Activated naive CD4-positive, alpha-beta T cell treated with anti-CD3 and anti-CD28 coated beads, Interleukin-2, amount 50 U/mL, for 24 hours (primary cell): Measurements from ENCODE around the gene HOXA6.

Source experiments
- H3K27ac Mint-ChIP-seq: one replicate; pipeline ENCODE4 v1.8.0; 2021; ENCODE audit warnings: mild to moderate bottlenecking, mixed read lengths
- H3K27me3 Mint-ChIP-seq: one replicate; pipeline ENCODE4 v1.8.0; 2021; ENCODE audit warnings: mixed read lengths
- H3K36me3 Mint-ChIP-seq: one replicate; pipeline ENCODE4 v1.8.0; 2021; ENCODE audit warnings: mixed read lengths
- H3K4me1 Mint-ChIP-seq: one replicate; pipeline ENCODE4 v1.8.0; 2021; ENCODE audit warnings: mixed read lengths
- H3K4me3 Mint-ChIP-seq: one replicate; pipeline ENCODE4 v1.8.0; 2021; ENCODE audit warnings: mild to moderate bottlenecking, mixed read lengths
- H3K9me3 Mint-ChIP-seq: one replicate; pipeline ENCODE4 v1.8.0; 2021; ENCODE audit warnings: mixed read lengths

Gene HOXA6

DNA sequence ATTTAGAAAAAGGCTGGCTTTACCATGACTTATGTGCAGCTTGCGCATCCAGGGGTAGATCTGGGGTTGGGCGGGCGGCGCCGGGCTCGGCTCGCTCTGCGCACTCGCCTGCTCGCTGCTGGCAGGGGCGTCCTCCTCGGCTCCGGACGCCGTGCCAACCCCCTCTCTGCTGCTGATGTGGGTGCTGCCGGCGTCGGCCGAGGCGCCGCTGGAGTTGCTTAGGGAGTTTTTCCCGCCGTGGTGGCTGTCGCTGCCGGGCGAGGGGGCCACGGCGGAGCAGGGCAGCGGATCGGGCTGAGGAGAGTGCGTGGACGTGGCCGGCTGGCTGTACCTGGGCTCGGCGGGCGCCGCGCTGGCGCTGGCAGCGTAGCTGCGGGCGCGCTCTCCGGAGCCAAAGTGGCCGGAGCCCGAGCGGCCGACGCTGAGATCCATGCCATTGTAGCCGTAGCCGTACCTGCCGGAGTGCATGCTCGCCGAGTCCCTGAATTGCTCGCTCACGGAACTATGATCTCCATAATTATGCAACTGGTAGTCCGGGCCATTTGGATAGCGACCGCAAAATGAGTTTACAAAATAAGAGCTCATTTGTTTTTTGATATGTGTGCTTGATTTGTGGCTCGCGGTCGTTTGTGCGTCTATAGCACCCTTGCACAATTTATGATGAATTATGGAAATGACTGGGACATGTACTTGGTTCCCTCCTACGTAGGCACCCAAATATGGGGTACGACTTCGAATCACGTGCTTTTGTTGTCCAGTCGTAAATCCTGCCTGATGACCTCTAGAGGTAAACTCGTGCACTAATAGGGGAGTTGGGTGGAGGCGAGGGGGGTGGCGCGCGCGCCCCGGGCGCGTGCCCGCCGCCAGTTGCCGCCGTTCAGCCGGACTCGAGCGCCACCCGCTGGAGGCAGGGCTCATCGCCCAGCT is 4.3 kb downstream of the HOXA6 start, which contains the start of gene HOXA5:
TSS of gene HOXA5 (minus strand) at position 659 of the 927 bp plus-strand sequence. CDS start at position 585, 74 bp downstream.
- Mint-ChIP-seq H3K4me3 (peak within 1 kb of the TSS; percentile 47), H3K36me3 (no peaks in the 10 kb centered on the region), H3K27ac (no peak within 1 kb of the TSS), H3K27me3 (peaks cover 39% of the 10 kb centered on the region), H3K9me3 (no peaks in the 10 kb centered on the region), H3K4me1 (peaks cover 4% of the 10 kb centered on the region)

DNA sequence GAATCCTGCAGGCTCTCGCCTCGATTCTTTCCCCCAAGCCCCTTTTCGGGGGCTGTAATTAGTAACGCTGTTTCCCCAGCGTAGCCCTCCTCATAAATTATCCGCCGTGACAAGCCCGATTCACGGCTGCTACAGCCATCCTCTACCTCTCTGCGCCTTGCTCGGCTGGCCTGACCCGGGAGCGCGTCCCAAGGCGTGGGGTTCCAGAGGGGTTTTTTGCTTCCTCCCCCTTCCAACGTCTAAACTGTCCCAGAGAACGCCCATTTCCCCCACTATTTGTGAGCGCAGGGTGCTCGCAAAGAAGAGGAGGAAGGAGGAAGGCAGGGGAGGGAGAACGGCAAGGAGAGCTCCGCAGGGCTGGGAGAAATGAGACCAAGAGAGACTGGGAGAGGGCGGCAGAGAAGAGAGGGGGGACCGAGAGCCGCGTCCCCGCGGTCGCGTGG is 5.0 kb downstream of the HOXA6 start:
- H3K9me3 Mint-ChIP-seq: no peaks in the 10 kb centered on the region
- H3K4me3 Mint-ChIP-seq: peak overlapping the region; percentile 47
- no peaks in the 10 kb centered on the region for H3K36me3 Mint-ChIP-seq
- no peaks in the 10 kb centered on the region for H3K4me1 Mint-ChIP-seq
- H3K27me3 Mint-ChIP-seq: peaks cover 42% of the 10 kb centered on the region
- H3K27ac Mint-ChIP-seq: no peak overlapping the region

DNA sequence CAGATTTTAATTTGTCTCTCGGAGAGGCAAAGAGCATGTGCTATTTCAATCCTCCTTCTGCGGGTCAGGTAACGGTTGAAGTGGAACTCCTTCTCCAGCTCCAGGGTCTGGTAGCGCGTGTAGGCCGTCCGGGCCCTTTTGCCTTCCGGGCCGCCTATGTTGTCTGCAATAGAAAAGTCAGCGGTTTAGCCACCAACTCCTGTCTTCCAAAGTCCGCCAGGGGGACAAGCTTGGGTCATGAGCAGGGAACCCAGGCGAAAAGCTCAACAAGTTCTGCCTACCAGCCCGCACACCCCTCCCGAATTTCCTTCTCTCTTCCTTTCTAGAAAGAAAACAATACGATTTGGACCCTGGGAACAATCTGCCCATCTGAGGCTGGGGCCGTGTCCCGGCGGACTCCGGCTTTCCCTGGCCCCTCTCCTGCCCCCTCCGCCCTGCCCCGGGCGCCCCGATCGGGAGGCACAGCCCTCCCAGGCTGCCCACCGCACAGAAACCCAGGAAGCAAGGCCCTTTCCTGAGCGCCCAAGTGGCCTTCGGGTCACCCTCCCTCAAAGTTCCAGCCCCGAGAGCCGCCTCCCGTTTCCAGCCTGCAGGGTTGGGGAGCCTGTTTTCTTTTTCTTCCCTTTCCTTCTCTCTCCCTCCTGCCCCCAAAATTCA is 5.5 kb downstream of the HOXA6 start:
- no peaks in the 10 kb centered on the region for H3K9me3 Mint-ChIP-seq
- no peak overlapping the region for H3K4me3 Mint-ChIP-seq
- no peaks in the 10 kb centered on the region for H3K36me3 Mint-ChIP-seq
- H3K4me1 Mint-ChIP-seq: no peaks in the 10 kb centered on the region
- H3K27ac Mint-ChIP-seq: no peak overlapping the region
- peaks cover 43% of the 10 kb centered on the region for H3K27me3 Mint-ChIP-seq

DNA sequence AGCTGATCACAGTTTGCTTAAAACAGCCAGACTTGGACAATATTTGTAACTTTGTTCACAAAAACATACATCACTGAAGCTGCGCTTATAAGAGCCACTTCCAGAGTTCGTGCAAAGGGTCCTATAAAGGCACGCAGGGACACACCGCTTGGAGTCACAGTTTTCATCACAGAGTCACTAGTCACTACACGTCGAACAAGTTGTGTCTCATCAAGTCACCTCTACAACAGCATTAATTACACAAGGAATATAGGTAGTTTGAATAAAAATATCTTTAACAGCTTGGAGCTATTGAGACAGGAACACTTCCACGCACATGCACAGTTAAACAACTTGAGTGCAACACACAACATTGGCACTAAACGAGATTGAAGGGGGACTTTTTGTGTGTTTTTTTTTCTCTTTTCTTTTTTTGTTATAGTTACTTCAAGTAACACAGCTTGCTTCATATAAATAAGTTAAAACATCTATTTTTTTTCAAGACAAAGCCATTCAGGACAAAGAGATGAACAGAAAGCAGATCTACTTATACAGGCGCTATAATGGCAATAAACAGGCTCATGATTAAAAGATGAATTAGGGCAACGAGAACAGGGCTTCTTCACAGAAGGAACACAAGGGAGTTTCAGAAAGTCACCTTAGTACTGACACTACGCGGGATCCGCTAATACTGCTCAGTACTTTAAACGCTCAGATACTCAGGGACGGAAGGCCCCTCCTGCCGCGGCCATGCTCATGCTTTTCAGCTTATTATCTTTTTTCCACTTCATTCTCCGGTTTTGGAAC is 6.2 kb downstream of the HOXA6 start:
- peaks cover 38% of the 10 kb centered on the region for H3K27me3 Mint-ChIP-seq
- no peaks in the 10 kb centered on the region for H3K4me1 Mint-ChIP-seq
- no peaks in the 10 kb centered on the region for H3K36me3 Mint-ChIP-seq
- H3K4me3 Mint-ChIP-seq: no peak overlapping the region
- no peaks in the 10 kb centered on the region for H3K9me3 Mint-ChIP-seq
- no peak overlapping the region for H3K27ac Mint-ChIP-seq

DNA sequence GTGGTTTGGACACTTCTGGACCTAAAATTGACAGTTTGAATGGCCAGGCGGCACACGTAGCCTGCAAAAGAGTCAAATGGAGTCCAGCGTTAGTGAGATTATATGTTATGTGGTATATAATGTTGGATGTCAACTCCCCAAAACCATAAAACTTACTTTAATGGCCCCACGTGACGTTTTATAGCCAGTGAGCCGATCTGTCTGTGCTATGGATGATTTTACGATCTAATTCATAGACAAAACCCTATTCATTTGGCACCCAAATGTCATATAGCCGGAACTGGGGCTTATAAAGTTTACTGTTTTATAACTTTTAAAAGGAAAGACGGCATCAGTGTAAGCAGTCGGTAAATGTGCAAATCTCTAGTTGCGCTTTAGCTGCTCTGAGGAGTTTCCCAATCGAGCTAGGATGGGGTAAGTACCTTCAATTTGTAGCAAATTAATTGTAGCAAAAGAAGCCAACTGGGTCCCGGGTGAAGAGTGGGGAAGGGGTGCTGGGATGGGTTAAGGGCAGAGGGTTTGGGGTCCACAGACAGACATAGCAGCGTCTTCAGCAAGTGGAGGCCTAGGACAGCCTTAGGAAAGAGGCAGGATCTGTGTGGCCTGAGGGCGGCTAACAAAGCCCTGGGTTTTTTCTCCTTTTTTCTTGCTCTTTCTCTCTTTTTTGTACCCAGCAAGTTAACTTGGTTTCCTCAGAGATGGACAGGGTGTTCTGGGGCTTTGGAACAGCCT is 7.3 kb downstream of the HOXA6 start:
- Mint-ChIP-seq H3K36me3 (no peaks in the 10 kb centered on the region), H3K9me3 (no peaks in the 10 kb centered on the region), H3K27me3 (peaks cover 38% of the 10 kb centered on the region), H3K27ac (no peak overlapping the region), H3K4me3 (no peak overlapping the region), H3K4me1 (no peaks in the 10 kb centered on the region)

DNA sequence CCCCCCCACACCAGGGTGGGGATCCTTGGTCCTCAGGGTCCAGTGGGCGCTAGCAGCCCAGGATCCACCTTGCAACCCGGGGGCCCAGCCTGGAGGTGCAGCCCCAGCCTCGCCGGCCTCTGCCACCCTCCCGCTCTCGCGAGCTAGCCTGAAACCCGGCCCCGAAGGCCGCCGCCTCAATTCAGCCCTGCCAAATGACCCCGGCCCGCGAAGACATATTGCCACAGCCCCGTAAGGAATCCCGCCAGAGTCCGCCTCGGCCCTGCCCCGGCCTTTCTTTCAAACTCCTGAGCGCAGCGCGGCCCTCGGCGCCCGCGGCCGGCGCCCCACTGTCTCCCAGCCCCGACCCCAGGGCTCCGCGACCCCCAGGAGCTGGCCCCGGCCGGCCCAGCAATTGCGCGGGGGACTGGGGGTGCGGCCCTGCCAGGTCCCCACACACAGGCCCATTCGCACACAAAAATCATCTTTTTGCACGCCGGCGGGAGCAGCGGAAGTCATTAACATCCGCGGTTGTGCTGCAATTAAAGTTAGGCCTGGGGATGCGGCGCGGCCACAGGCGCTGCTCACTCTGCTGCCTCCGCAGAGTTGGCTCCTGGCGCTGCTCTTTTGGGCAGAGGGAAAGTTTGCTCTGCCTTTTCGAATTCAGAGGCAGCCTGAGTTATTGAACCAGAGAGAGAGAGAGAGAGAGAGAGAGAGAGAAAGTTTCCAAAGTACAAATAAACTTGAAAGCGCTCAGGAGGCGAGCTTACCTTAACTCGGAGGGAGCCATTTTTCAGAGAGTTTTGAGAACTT is 8.0 kb downstream of the HOXA6 start:
- H3K4me1 Mint-ChIP-seq: peaks cover 3% of the 10 kb centered on the region
- H3K36me3 Mint-ChIP-seq: no peaks in the 10 kb centered on the region
- peaks cover 38% of the 10 kb centered on the region for H3K27me3 Mint-ChIP-seq
- no peaks in the 10 kb centered on the region for H3K9me3 Mint-ChIP-seq
- H3K27ac Mint-ChIP-seq: no peak overlapping the region
- H3K4me3 Mint-ChIP-seq: no peak overlapping the region

DNA sequence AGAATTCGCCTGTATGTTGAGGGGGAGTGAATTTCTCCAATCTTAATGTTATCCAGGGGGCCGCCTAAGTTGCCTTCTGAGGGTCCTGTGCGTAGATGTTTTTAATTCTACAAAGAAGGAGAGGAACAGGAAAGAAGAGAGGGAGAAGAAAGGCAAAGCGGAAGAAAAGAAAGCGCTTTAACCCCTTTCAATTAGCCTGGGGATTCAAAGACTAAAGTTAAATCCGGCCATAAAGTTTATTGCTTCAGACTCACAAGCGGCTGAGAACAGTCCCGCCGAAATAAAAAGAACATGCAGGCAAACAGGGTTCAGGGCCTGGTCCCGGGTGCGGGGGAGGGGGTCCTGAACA is 8.6 kb downstream of the HOXA6 start:
- Mint-ChIP-seq H3K27me3 (peaks cover 40% of the 10 kb centered on the region), H3K36me3 (no peaks in the 10 kb centered on the region), H3K9me3 (no peaks in the 10 kb centered on the region), H3K27ac (no peak overlapping the region), H3K4me3 (no peak overlapping the region), H3K4me1 (peaks cover 9% of the 10 kb centered on the region)

DNA sequence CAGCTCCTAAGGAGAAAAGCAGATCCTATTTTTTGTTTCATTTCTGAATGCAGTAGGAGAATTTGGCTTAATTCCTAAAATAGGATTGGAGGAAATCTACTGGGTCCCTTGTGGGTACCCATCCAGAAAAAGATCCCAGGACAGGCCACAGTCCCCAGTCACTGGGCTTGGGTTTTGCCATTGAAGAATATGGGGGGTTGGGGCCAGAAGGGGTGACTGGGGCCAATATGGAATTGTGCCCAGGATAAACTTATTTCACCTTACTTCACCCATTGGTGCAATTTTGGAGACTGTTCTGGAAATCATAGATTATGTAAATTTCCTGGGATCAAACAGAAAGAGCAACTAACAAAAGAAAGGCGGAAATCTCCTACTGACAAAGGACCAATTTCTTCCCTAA is 9.1 kb downstream of the HOXA6 start:
- Mint-ChIP-seq H3K4me1 (peaks cover 11% of the 10 kb centered on the region), H3K27ac (no peak overlapping the region), H3K4me3 (no peak overlapping the region), H3K27me3 (peaks cover 44% of the 10 kb centered on the region), H3K36me3 (no peaks in the 10 kb centered on the region), H3K9me3 (no peaks in the 10 kb centered on the region)

DNA sequence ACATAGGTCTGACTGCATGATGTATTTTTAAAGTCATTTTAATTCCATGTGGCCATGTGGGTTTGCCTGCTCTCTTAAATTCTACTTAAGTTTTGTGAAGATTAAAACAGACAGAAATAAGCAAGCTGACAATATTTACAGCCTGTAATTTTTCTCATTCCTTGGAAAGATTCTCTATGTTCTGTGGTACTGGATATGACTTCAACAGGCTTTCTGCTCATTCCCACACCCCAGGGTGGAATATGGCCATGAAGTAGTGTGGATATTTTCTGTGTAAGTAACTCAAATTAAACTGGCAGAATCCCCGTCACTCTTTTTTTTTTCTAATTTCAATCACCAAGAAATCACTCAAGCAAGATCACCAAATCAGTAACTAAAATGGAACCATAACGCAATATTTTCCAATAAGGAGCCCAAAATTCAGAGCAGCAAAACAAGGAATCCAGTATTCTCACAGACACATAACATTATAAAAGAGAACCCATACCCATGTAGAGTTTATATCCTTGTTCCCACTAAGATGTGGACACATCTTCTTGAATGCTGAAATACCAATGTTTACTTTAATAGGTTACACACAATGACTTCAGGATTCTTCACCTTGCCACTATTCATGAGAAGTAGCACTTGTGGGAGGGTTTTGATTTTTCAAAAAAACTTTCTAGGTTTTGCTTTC is 9.8 kb downstream of the HOXA6 start:
- Mint-ChIP-seq H3K27ac (no peak overlapping the region), H3K4me1 (peaks cover 11% of the 10 kb centered on the region), H3K4me3 (no peak overlapping the region), H3K36me3 (no peaks in the 10 kb centered on the region), H3K27me3 (peaks cover 46% of the 10 kb centered on the region), H3K9me3 (no peaks in the 10 kb centered on the region)

DNA sequence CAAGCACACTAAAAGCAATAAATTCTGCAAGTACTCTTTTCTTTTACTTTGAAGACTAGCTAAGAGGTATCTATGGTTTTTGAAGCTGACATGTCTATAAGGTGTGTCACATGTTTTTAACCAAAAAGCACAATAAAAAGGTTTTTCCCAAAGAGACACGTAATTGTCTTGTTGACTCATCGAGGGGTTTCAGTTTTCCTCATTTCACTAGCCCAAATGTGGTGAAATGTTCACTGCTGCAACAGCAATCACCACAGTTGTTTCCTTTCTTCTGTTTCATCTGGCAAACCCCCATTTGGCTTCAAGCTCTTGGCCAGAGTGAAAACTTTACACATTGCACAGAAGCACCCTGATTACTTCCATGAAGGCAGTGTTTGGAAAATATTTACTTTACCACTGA is 13.2 kb downstream of the HOXA6 start:
- Mint-ChIP-seq H3K27me3 (peaks cover 36% of the 10 kb centered on the region), H3K4me3 (no peak overlapping the region), H3K36me3 (no peaks in the 10 kb centered on the region), H3K27ac (no peak overlapping the region), H3K9me3 (no peaks in the 10 kb centered on the region), H3K4me1 (peaks cover 11% of the 10 kb centered on the region)

DNA sequence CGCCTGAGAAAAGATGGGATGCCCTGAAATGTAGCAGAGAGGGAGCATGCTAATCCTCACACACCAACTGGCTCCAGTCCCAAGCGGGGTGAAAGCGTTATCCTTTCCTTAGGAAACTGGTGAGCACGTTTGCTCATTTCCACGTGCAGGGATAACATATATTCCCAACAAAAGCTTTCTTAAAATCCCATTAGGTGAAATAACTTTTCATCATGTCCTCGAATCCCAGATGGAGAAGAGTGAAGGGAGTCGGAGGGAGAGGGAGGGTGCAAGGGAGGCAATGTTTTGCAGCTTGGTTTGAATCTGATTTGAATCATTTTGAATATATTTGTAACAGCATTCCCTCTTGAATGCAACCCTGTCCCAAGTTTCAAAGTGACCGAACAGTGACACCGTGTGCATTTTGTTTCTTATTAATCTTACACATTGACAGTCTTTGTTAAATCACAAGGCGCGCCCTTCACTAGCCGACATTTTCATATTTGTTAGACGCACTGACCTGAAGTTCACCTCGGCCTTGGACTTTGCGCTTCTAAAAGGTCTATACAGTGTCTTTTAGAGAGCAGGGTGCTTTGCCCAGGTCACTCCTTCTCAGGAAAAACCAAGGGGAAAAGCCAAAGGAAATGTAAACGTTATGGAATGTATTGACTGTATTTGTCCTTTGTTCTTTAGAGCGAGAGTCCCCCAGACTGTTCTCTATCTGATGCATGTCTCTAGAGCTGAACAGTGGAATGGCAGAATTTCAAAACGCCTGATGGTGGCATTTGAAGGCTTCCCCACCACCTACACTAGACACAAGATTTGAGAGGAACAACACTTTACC is 14.0 kb downstream of the HOXA6 start:
- peaks cover 36% of the 10 kb centered on the region for H3K27me3 Mint-ChIP-seq

DNA sequence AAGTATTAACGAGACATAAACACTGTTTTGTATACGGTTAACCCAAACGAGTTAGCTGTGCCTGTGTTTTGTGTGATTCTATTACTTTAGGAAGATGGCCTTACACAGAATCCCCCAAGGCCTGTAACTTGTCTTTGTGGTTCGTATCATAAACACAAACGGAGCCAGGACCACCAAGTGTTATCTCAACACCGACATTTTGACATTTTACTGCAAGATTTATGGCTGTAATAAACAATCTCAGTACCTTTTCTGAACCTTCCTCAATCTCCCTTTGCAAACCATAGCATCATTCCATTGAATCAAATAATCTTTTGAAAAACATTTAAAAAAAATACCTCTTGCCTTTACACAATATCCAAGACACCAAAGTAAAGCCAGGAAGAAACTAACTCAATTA is 14.6 kb downstream of the HOXA6 start:
- no peaks in the 10 kb centered on the region for H3K36me3 Mint-ChIP-seq
- H3K27me3 Mint-ChIP-seq: peaks cover 32% of the 10 kb centered on the region

More for the DNA sequence above, 14.0 kb downstream of the HOXA6 start:
- Mint-ChIP-seq H3K27ac (no peak overlapping the region), H3K4me3 (no peak overlapping the region), H3K4me1 (peaks cover 11% of the 10 kb centered on the region), H3K36me3 (no peaks in the 10 kb centered on the region), H3K9me3 (no peaks in the 10 kb centered on the region)

DNA sequence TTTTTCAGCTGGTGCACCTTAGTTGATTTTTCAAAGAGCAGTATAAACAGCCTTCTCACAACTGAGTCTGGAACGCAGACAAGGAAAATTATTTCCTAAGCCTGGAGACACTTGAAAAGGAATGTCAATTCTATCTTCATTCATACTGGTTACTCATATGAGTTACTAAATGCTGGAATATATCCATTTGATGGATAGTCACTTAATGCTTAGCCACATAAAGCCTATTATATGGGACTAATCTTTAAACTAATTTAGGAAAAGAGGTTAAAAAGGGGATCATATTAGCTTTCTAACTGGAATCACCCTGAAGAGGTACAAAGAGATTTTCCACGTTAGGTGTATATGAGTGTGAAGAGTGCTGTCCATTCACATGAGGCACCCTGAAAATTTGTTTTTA is 15.4 kb downstream of the HOXA6 start:
- Mint-ChIP-seq H3K27ac (no peak overlapping the region), H3K27me3 (peaks cover 31% of the 10 kb centered on the region), H3K4me3 (peak overlapping the region; percentile 13), H3K36me3 (no peaks in the 10 kb centered on the region), H3K9me3 (no peaks in the 10 kb centered on the region), H3K4me1 (peaks cover 11% of the 10 kb centered on the region)

More for the DNA sequence above, 14.6 kb downstream of the HOXA6 start:
- no peak overlapping the region for H3K27ac Mint-ChIP-seq
- peaks cover 11% of the 10 kb centered on the region for H3K4me1 Mint-ChIP-seq
- H3K4me3 Mint-ChIP-seq: no peak overlapping the region
- H3K9me3 Mint-ChIP-seq: no peaks in the 10 kb centered on the region
